ENCODE results near the gene ELK4. TPM values are rescaled to one million over a fixed set of nuclear protein-coding genes. Genes with fewer than 3 reads are reported as not detected.
A peak's percentile ranks its signal among the peaks of the same experiment; 100 is the strongest.
"Not testable (repeated sequence)": the region's sequence is repeated elsewhere in the genome, so short reads cannot be mapped to it uniquely, and the experiment has no call there.

Gene ELK4
- total RNA-seq, 1 donor from 2014 or later = 27.6 TPM

DNA sequence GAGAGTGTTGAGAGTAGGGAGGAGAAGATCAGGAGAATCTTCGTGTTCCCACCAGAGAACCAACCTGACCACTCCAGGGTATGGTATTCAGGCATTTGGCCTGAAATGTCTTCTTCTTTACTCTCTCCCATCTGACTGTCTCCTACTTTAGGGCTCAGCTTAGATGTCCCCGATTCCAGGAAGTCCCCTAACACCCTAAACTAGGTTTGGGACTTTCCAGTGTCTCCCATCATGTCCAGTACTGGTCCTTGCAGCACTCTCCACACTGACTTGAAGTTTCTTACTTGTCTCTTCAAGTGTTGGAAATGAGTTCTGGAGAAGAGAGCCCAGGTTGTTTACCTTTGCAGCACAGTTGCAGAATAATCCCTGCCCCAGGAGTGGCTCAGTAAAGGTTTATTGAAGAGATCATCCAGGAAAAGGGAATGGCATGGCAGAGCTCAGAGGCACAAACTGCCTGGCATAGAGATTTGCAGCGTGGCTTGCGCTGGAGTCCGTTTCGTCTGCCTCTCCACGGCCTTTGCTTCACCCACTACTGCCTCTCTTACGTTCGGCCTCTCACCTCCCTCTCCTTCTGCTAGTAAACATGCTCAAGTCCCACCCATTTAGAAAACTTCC lies 6.2 kb upstream of the ELK4 start:
- DNase-seq (ENCODE audit: extremely low spot score, unreplicated experiment) = no peak
- peak overlapping the region; percentile 54 for H3K27ac Mint-ChIP-seq
- peaks cover 11% of the 10 kb centered on the region for H3K27me3 Mint-ChIP-seq
- TF ChIP-seq, protein P1, sequence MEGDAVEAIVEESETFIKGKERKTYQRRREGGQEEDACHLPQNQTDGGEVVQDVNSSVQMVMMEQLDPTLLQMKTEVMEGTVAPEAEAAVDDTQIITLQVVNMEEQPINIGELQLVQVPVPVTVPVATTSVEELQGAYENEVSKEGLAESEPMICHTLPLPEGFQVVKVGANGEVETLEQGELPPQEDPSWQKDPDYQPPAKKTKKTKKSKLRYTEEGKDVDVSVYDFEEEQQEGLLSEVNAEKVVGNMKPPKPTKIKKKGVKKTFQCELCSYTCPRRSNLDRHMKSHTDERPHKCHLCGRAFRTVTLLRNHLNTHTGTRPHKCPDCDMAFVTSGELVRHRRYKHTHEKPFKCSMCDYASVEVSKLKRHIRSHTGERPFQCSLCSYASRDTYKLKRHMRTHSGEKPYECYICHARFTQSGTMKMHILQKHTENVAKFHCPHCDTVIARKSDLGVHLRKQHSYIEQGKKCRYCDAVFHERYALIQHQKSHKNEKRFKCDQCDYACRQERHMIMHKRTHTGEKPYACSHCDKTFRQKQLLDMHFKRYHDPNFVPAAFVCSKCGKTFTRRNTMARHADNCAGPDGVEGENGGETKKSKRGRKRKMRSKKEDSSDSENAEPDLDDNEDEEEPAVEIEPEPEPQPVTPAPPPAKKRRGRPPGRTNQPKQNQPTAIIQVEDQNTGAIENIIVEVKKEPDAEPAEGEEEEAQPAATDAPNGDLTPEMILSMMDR (conservative IDR thresholded peaks at IDR 0.05) = no peak
- H3K9me3 Mint-ChIP-seq = no peaks in the 10 kb centered on the region
- H3K36me3 Mint-ChIP-seq = no peaks in the 10 kb centered on the region
- peaks cover 12% of the 10 kb centered on the region for H3K4me1 Mint-ChIP-seq (ENCODE audit: unreplicated experiment)
- H3K4me3 Mint-ChIP-seq = no peak overlapping the region

DNA sequence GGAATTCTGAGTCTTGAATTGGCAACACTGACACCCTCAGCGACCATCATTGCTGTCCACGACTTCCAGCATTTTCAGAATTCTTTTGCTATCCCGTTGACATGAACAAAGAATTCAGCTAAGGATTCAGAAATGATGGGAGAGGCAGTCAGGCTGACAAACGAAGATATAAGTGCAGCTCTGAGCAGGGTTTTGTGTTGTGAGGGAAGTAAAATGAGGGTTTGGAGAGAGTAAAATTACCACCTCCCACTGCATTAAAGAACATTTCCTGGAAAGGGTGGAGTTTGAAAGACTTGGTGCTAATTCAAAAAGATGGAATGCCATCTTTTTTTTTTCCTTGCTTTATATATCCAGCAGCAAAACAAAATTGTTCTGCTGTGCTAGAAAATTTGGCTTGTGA lies 4.9 kb upstream of the ELK4 start:
- TF ChIP-seq, protein P1 (conservative IDR thresholded peaks at IDR 0.05) = no peak
- no peak for DNase-seq (ENCODE audit: extremely low spot score, unreplicated experiment)
- Mint-ChIP-seq H3K4me3 (no peak overlapping the region), H3K27ac (peak overlapping the region; percentile 4), H3K9me3 (no peaks in the 10 kb centered on the region), H3K4me1 (ENCODE audit: unreplicated experiment) (peaks cover 18% of the 10 kb centered on the region), H3K36me3 (no peaks in the 10 kb centered on the region), H3K27me3 (peaks cover 11% of the 10 kb centered on the region)

GRCh38 chr1:205636138-205636530 lies 4.3 kb upstream of the ELK4 start:
- H3K9me3 Mint-ChIP-seq = not testable (repeated sequence)

DNA sequence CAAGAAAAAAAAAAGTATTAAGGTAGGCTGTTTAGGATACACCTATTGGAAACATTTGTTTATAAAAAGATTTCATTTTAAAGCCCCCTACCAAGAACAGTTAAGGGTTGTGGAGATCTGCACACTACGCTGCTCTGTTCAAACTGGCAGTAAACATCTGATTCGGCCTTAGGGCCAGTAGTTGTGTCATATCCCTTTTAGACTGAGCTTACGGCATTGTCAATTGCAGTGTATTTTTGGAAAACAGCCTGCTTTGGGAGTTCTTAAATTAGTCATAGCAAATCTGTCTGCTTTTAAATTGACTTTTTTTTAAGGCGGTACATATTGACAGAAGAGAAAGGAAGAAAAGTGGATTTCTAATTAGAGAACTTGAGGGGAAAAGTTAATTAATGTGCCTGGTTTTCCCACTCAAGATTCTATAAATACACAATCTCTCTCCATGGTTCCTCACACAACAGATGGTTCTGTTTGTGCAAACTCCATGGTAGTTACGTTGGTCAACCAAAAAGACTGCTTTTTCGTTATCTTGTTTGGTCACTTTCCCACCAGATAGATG lies 1.7 kb upstream of the ELK4 start:
- H3K4me1 Mint-ChIP-seq (ENCODE audit: unreplicated experiment) = peaks cover 28% of the 10 kb centered on the region
- H3K27ac Mint-ChIP-seq = no peak overlapping the region
- no peaks in the 10 kb centered on the region for H3K9me3 Mint-ChIP-seq
- H3K27me3 Mint-ChIP-seq = peaks cover 4% of the 10 kb centered on the region
- TF ChIP-seq, protein P1 (conservative IDR thresholded peaks at IDR 0.05) = no peak
- no peak for DNase-seq (ENCODE audit: extremely low spot score, unreplicated experiment)
- H3K36me3 Mint-ChIP-seq = no peaks in the 10 kb centered on the region
- peak overlapping the region; percentile 95 for H3K4me3 Mint-ChIP-seq

More at GRCh38 chr1:205636138-205636530, 4.3 kb upstream of the ELK4 start:
- not testable (repeated sequence) for H3K27ac Mint-ChIP-seq; H3K36me3 Mint-ChIP-seq; H3K4me3 Mint-ChIP-seq; DNase-seq (ENCODE audit: extremely low spot score, unreplicated experiment)
- Mint-ChIP-seq H3K4me1 (ENCODE audit: unreplicated experiment) (peaks cover 18% of the 10 kb centered on the region), H3K27me3 (peaks cover 11% of the 10 kb centered on the region)

GRCh38 chr1:205632669-205633169 lies 908 bp upstream of the ELK4 start:
- H3K27me3 Mint-ChIP-seq = no peaks in the 10 kb centered on the region
- H3K4me3 Mint-ChIP-seq = peak overlapping the region; percentile 95
- peak overlapping the region; percentile 96 for H3K27ac Mint-ChIP-seq
- DNase-seq (ENCODE audit: extremely low spot score, unreplicated experiment) = no peak
- H3K4me1 Mint-ChIP-seq (ENCODE audit: unreplicated experiment) = peaks cover 28% of the 10 kb centered on the region
- TF ChIP-seq, protein P1 (conservative IDR thresholded peaks at IDR 0.05) = no peak
- H3K9me3 Mint-ChIP-seq = no peaks in the 10 kb centered on the region
- no peaks in the 10 kb centered on the region for H3K36me3 Mint-ChIP-seq

- Mint-ChIP-seq H3K9me3 (no peaks in the 10 kb centered on the region), H3K4me1 (ENCODE audit: unreplicated experiment) (peaks cover 25% of the 10 kb centered on the region), H3K27ac (peak overlapping the region; percentile 96), H3K4me3 (peak overlapping the region; percentile 97), H3K36me3 (peaks cover 7% of the 10 kb centered on the region), H3K27me3 (no peaks in the 10 kb centered on the region)
- TF ChIP-seq, protein P1 (conservative IDR thresholded peaks at IDR 0.05) = no peak
- DNase-seq (ENCODE audit: extremely low spot score, unreplicated experiment) = peak; percentile 81
These were observed 622 bp downstream of the ELK4 start for GRCh38 chr1:205631010-205631767.

Measured in type B pancreatic cell (in vitro differentiated cells).